Measurements from ENCODE around the gene SIM1. TPM values are rescaled to one million over a fixed set of nuclear protein-coding genes. Genes with fewer than 3 reads are reported as not detected.

Gene SIM1
- total and polyA plus RNA-seq, 2 of the 8 experiments (the other 6 are each of a cell fraction or from before 2014, with no cell fraction given) = 0.02 to 0.39 TPM

DNA sequence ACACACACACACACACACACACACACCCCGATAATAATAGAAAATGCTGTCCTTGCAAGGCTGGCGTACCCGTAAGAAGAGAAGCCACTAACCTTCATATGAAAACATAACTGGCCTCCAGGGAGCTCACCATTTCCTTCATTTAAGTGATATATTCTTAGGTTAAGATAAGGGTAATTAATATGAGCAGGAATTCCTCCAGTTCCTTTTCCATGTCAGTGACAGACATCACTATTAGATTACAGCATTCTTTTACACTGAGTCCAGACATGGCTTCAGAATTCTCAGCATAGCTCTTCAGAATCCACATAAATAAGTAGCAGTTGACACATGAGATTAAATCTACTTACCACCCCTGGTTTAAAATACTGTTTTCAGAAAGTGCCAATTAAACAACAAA lies 121.9 kb downstream of the SIM1 start:
- DNase-seq (ENCODE audit: low read depth in 1 of 2, low spot score in 2 of 2) = no peak
- Histone ChIP-seq H4K5ac (ENCODE audit: insufficient read length, low read depth, low read length) (no peak overlapping the region), H4K91ac (replicated peaks; ENCODE audit: insufficient read length, low read length) (no peak overlapping the region), H3K4me1 (replicated peaks in 1 of 4; ENCODE audit: control insufficient read depth in 3 of 4, insufficient read depth in 4 of 4, low read length in 3 of 4) (no peaks in the 10 kb centered on the region), H3K27me3 (replicated peaks in 1 of 4; ENCODE audit: control insufficient read depth in 3 of 4, extremely low read depth in 1 of 4, insufficient read depth in 3 of 4, low read length in 3 of 4) (no peaks in the 10 kb centered on the region), H3K9ac (replicated peaks in 1 of 4; ENCODE audit: extremely low read depth in 1 of 4, low read depth in 3 of 4, low read length in 3 of 4) (no peak overlapping the region), H3K23ac (ENCODE audit: insufficient read length) (no peak overlapping the region), H2BK5ac (ENCODE audit: low read depth, low read length) (no peak overlapping the region), H3K14ac (ENCODE audit: insufficient read length) (no peak overlapping the region), H3K27ac (ENCODE audit: low read depth, low read length) (no peak overlapping the region), H3K18ac (ENCODE audit: extremely low read depth, low read length) (no peak overlapping the region), H3K4me2 (ENCODE audit: insufficient read depth in 1 of 2, low read depth in 2 of 2, low read length in 2 of 2) (no peak overlapping the region), H4K20me1 (replicated peaks in 1 of 2; ENCODE audit: control insufficient read depth in 1 of 2, insufficient read depth in 2 of 2, low read length in 2 of 2) (no peaks in the 10 kb centered on the region), H3K4me3 (ENCODE audit: extremely low read depth in 1 of 4, insufficient read depth in 2 of 4, low read depth in 3 of 4, low read length in 4 of 4) (no peak overlapping the region), H2BK15ac (ENCODE audit: low read length) (no peak overlapping the region), H3K9me3 (ENCODE audit: insufficient read depth in 2 of 2, low read depth in 1 of 2, low read length in 1 of 2) (no peaks in the 10 kb centered on the region), H3K23me2 (ENCODE audit: low read depth, low read length) (no peaks in the 10 kb centered on the region; the same call in 1 of the 2 replicates), H4K8ac (ENCODE audit: extremely low read depth, insufficient read depth, low read length) (no peak overlapping the region), H3K56ac (replicated peaks; ENCODE audit: insufficient read length, low read depth, low read length) (no peak overlapping the region), H2AK5ac (ENCODE audit: low read depth, low read length) (no peak overlapping the region), H3K79me1 (ENCODE audit: low read depth, low read length) (no peaks in the 10 kb centered on the region), H3K4ac (replicated peaks; ENCODE audit: insufficient read length, low read depth, low read length) (no peak overlapping the region), H3K36me3 (ENCODE audit: control insufficient read depth in 2 of 4, insufficient read depth in 4 of 4, low read length in 3 of 4) (no peaks in the 10 kb centered on the region), H2AFZ (ENCODE audit: low read length) (no peak overlapping the region), H3K79me2 (ENCODE audit: control insufficient read depth in 1 of 2, insufficient read depth in 2 of 2, low read length in 2 of 2) (no peaks in the 10 kb centered on the region), H2BK120ac (replicated peaks; ENCODE audit: low read depth, low read length) (no peak overlapping the region), H2BK20ac (ENCODE audit: low read length) (no peak overlapping the region), H2BK12ac (ENCODE audit: low read depth, low read length) (no peak overlapping the region)
- FAIRE-seq = no peak
- POLR2A ChIA-PET (ENCODE audit: partially characterized antibody) = no interaction called here
- CTCF ChIA-PET (ENCODE audit: partially characterized antibody) = interaction anchor here (0.6 to 0.7 kb wide), 2 partner anchors 31 to 551 kb away, joined by 3 read pairs; no protein-coding TSS in a partner anchor
- 92% methylated on average over 3 of the region's 3 CpGs; no CpG with 5 or more reads in 1 of the 2 experiments for WGBS, 2 experiments (ENCODE audit: extremely low coverage in 1 of 2, insufficient coverage in 1 of 2, insufficient read length in 1 of 2, insufficient replicate concordance in 2 of 2, low coverage in 1 of 2, low lambda C conversion rate in 2 of 2, missing lambda C conversion rate in 1 of 2)
- no peak for TF ChIP-seq RFX5 (IDR thresholded peaks at IDR 0.05; ENCODE audit: borderline replicate concordance, low read depth, low read length)
- no peak for TF ChIP-seq CTBP2 (IDR thresholded peaks at IDR 0.05; ENCODE audit: borderline replicate concordance, insufficient read depth, insufficient read length, low read length)
- TF ChIP-seq SAP30 (IDR thresholded peaks at IDR 0.05; ENCODE audit: insufficient read depth, insufficient replicate concordance, low read length) = no peak
- no peak for TF ChIP-seq POLR2A (IDR thresholded peaks at IDR 0.05; ENCODE audit: control extremely low read depth in 1 of 2, low read depth in 2 of 2, low read length in 2 of 2)
- no peak for TF ChIP-seq HDAC6 (IDR thresholded peaks at IDR 0.05; ENCODE audit: low read depth, low read length)
- TF ChIP-seq CEBPB (IDR thresholded peaks at IDR 0.05; ENCODE audit: low read depth, low read length) = no peak
- TF ChIP-seq SP2 (IDR thresholded peaks at IDR 0.05; ENCODE audit: low read length) = no peak
- TF ChIP-seq HDAC2 (IDR thresholded peaks at IDR 0.05; ENCODE audit: borderline replicate concordance in 1 of 2, low read depth in 2 of 2, low read length in 2 of 2) = no peak
- no peak for TF ChIP-seq JUN (IDR thresholded peaks at IDR 0.05; ENCODE audit: low read depth, low read length)
- no peak for TF ChIP-seq RBBP5 (IDR thresholded peaks at IDR 0.05; ENCODE audit: borderline replicate concordance, low read depth, low read length)
- TF ChIP-seq, protein P1, sequence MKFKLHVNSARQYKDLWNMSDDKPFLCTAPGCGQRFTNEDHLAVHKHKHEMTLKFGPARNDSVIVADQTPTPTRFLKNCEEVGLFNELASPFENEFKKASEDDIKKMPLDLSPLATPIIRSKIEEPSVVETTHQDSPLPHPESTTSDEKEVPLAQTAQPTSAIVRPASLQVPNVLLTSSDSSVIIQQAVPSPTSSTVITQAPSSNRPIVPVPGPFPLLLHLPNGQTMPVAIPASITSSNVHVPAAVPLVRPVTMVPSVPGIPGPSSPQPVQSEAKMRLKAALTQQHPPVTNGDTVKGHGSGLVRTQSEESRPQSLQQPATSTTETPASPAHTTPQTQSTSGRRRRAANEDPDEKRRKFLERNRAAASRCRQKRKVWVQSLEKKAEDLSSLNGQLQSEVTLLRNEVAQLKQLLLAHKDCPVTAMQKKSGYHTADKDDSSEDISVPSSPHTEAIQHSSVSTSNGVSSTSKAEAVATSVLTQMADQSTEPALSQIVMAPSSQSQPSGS (IDR thresholded peaks at IDR 0.05; ENCODE audit: low read length) = no peak
- no peak for TF ChIP-seq KDM1A (IDR thresholded peaks at IDR 0.05; ENCODE audit: borderline replicate concordance, low read length)
- TF ChIP-seq CBX5 (IDR thresholded peaks at IDR 0.05; ENCODE audit: low read depth, low read length) = no peak
